Neural cell (in vitro differentiated cells): ENCODE data around the gene OR7C1. TPM values are rescaled to one million over a fixed set of nuclear protein-coding genes. Genes with fewer than 3 reads are reported as not detected.

Experiments
- H2AFZ ChIP-seq: fragments of 200-600, 300-800 bp; sonication (generic), shearing (Covaris generic); 2 replicates; pipeline ENCODE4 v1.6.0; 2014; ENCODE audit warnings: low read depth, mild to moderate bottlenecking, antibody characterized with exemption, low read length, moderate library complexity
- H3F3A ChIP-seq: fragments of 200-600 bp; shearing (Covaris generic); 2 replicates; pipeline ENCODE4 v1.6.1; 2016; ENCODE audit warnings: mild to moderate bottlenecking, moderate library complexity, mixed read lengths, antibody characterized with exemption, low read length; ENCODE audit not compliant: insufficient read depth, poor library complexity, severe bottlenecking
- H3K27ac ChIP-seq: fragments of 200-600, 300-800 bp; sonication (generic), shearing (Covaris generic); 2 replicates; pipeline ENCODE4 v1.5.1; 2014; ENCODE audit warnings: mild to moderate bottlenecking, low read length, moderate library complexity
- H3K27me3 ChIP-seq: fragments of 300-800, 200-600 bp; sonication (generic), shearing (Covaris generic); 2 replicates; pipeline ENCODE4 v1.6.0; 2014; ENCODE audit warnings: mild to moderate bottlenecking, low read depth, low read length, moderate library complexity; ENCODE audit not compliant: insufficient read depth
- H3K36me3 ChIP-seq: fragments of 300-800, 200-600 bp; sonication (generic), shearing (Covaris generic); 2 replicates; pipeline ENCODE4 v1.5.1; 2014; ENCODE audit warnings: mild to moderate bottlenecking, antibody characterized with exemption, low read length, moderate library complexity; ENCODE audit not compliant: insufficient read depth
- H3K4me2 ChIP-seq: fragments of 300-800, 200-600 bp; sonication (generic), shearing (Covaris generic); 2 replicates; pipeline ENCODE4 v1.6.0; 2014; ENCODE audit warnings: mild to moderate bottlenecking, low read length
- H3K4me3 ChIP-seq: fragments of 300-800, 200-600 bp; sonication (generic), shearing (Covaris generic); 2 replicates; pipeline ENCODE4 v1.5.1; 2014; ENCODE audit warnings: mild to moderate bottlenecking, low read length, moderate library complexity
- H3K79me2 ChIP-seq: fragments of 200-600 bp; shearing (Covaris generic); replicated peaks from 2 replicates; pipeline ENCODE4 v1.6.0; 2014; ENCODE audit warnings: mild to moderate bottlenecking, low read length, moderate library complexity; ENCODE audit not compliant: insufficient read depth
- H3K9ac ChIP-seq: fragments of 300-800, 200-600 bp; sonication (generic), shearing (Covaris generic); 2 replicates; pipeline ENCODE4 v1.6.1; 2016; ENCODE audit warnings: mild to moderate bottlenecking, low read length, mixed read lengths
- H3K9me2 ChIP-seq: fragments of 200-600 bp; shearing (Covaris generic); 2 replicates; pipeline ENCODE4 v1.6.1; 2016; ENCODE audit warnings: mild to moderate bottlenecking, low read length, mixed read lengths; ENCODE audit not compliant: insufficient read depth
- H3K9me3 ChIP-seq: fragments of 200-600, 300-800 bp; sonication (generic), shearing (Covaris generic); 2 replicates; pipeline ENCODE4 v1.6.1; 2016; ENCODE audit warnings: mild to moderate bottlenecking, mixed run types, low read length, moderate library complexity, mixed read lengths
- H4K20me1 ChIP-seq: fragments of 200-600 bp; shearing (Covaris generic); 2 replicates; pipeline ENCODE4 v1.6.1; 2016; ENCODE audit warnings: mild to moderate bottlenecking, mixed run types; ENCODE audit not compliant: insufficient read depth
- CTCF ChIP-seq: fragments of 450-650 bp; IDR thresholded peaks from 2 replicates; pipeline ENCODE4 v1.5.1; 2014; ENCODE audit warnings: antibody characterized with exemption, mild to moderate bottlenecking, moderate library complexity; ENCODE audit not compliant: poor library complexity, severe bottlenecking
- EP300 ChIP-seq: fragments of 450-650 bp; conservative IDR thresholded peaks from 2 replicates; pipeline ENCODE4 v1.6.1; 2014; ENCODE audit warnings: antibody characterized with exemption, mild to moderate bottlenecking, moderate library complexity; ENCODE audit not compliant: poor library complexity, severe bottlenecking
- EZH2 ChIP-seq: fragments of 200-600, 300-800 bp; shearing (Covaris generic), sonication (generic); IDR thresholded peaks from 2 replicates; pipeline ENCODE4 v1.6.1; 2014; ENCODE audit warnings: antibody characterized with exemption, low read length, borderline replicate concordance, mild to moderate bottlenecking; ENCODE audit not compliant: insufficient read depth, poor library complexity, severe bottlenecking
- MXI1 ChIP-seq: fragments of 450-650 bp; conservative IDR thresholded peaks from 2 replicates; pipeline ENCODE4 v1.6.1; 2014; ENCODE audit warnings: antibody characterized with exemption, mild to moderate bottlenecking; ENCODE audit not compliant: poor library complexity, severe bottlenecking
- POLR2AphosphoS5 ChIP-seq: IDR thresholded peaks from 2 replicates; pipeline ENCODE4 v1.6.1; 2012
- RAD21 ChIP-seq: fragments of 450-650 bp; conservative IDR thresholded peaks from 2 replicates; pipeline ENCODE4 v1.6.1; 2014; ENCODE audit warnings: antibody characterized with exemption, mild to moderate bottlenecking, moderate library complexity
- REST ChIP-seq: IDR thresholded peaks from 2 replicates; pipeline ENCODE4 v1.6.1; 2012; ENCODE audit warnings: borderline replicate concordance
- SMC3 ChIP-seq: fragments of 450-650 bp; conservative IDR thresholded peaks from 2 replicates; pipeline ENCODE4 v1.6.1; 2014; ENCODE audit warnings: antibody characterized with exemption, mild to moderate bottlenecking, moderate library complexity; ENCODE audit not compliant: poor library complexity
- TAF1 ChIP-seq: IDR thresholded peaks from 2 replicates; pipeline ENCODE4 v1.6.1; 2012; ENCODE audit warnings: low read depth
- polyA plus RNA-seq: library from polyadenylated mRNA; depleted of rRNA; stranded (reverse); fragments of >200 nt; gene quantifications from 2 replicates; pipeline ENCODE4 v1.2.3, GENCODE V29; 2014

The OR7C1 gene
- polyA plus RNA-seq, 1 donor from 2014 or later, result not detected

GRCh38 chr19:14769201-14769600 lies 65.8 kb downstream of the OR7C1 start:
- Histone ChIP-seq H3K27ac (no peak overlapping the region), H4K20me1 (no peaks in the 10 kb centered on the region), H3K79me2 (no peaks in the 10 kb centered on the region), H2AFZ (no peak overlapping the region), H3K9ac (no peak overlapping the region), H3K9me3 (no peaks in the 10 kb centered on the region), H3K4me3 (no peak overlapping the region), H3K4me2 (no peak overlapping the region), H3K36me3 (no peaks in the 10 kb centered on the region), H3F3A (no peaks in the 10 kb centered on the region), H3K9me2 (no peaks in the 10 kb centered on the region), H3K27me3 (no peaks in the 10 kb centered on the region)
- no peak for TF ChIP-seq CTCF
- no peak for TF ChIP-seq MXI1
- no peak for TF ChIP-seq RAD21
- TF ChIP-seq EP300, result no peak
- TF ChIP-seq POLR2AphosphoS5, result no peak
- no peak for TF ChIP-seq TAF1
- no peak for TF ChIP-seq REST
- no peak for TF ChIP-seq SMC3

- TF ChIP-seq EZH2, result no peak
- no peak for TF ChIP-seq CTCF
- no peak for TF ChIP-seq TAF1
- TF ChIP-seq RAD21, result no peak
- TF ChIP-seq EP300, result no peak
- no peak for TF ChIP-seq SMC3
- no peak for TF ChIP-seq REST
- no peak for TF ChIP-seq POLR2AphosphoS5
- no peak for TF ChIP-seq MXI1
- no peaks in the 10 kb centered on the region for H3F3A ChIP-seq
- H3K9me3 ChIP-seq, result no peaks in the 10 kb centered on the region
- H3K9ac ChIP-seq, result no peak overlapping the region
- H3K27me3 ChIP-seq, result no peaks in the 10 kb centered on the region
- no peak overlapping the region for H3K4me2 ChIP-seq
- H3K9me2 ChIP-seq, result no peaks in the 10 kb centered on the region
- H3K79me2 ChIP-seq, result no peaks in the 10 kb centered on the region
- H3K27ac ChIP-seq, result no peak overlapping the region
- no peak overlapping the region for H3K4me3 ChIP-seq
- no peaks in the 10 kb centered on the region for H4K20me1 ChIP-seq
- no peak overlapping the region for H2AFZ ChIP-seq
- no peaks in the 10 kb centered on the region for H3K36me3 ChIP-seq
Measured at GRCh38 chr19:14768001-14768400, 67.0 kb downstream of the OR7C1 start.
